ENCODE results near the gene ADCY1.

DNA sequence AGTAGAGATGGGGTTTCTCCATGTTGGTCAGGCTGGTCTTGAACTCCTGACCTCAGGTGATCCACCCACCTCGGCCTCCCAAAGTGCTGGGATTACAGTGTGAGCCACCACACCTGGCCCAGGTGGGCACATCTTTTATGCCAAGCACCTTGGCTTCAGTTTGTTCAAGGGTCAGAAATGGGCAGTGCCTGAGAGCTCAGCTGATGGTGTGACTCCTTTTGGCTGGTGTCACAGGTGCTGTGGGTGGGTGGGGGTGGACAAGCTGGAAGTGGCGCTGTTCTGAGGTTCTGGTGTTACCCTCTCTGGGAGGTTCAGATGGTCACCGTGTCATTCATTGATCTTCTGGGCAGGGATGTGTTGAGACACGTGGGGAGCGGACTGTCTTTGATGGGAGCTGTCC lies 11.5 kb downstream of the ADCY1 start:
- TF ChIP-seq CTCF (conservative IDR thresholded peaks at IDR 0.05) (no peak), EZH2 (IDR thresholded peaks at IDR 0.05; ENCODE audit: low read depth) (no peak)
